OCI-LY3 (cell line): Measurements from ENCODE around the gene KRT3.

Source experiments
- EZH2phosphoT487 ChIP-seq: fragments of 200-600 bp; shearing (Covaris generic); IDR thresholded peaks from 2 replicates; pipeline ENCODE4 v1.6.1; 2018; ENCODE audit warnings: antibody characterized with exemption, mixed run types, low read depth
- TF ChIP-seq, protein P1 (sequence below): fragments of 200-600, 300-600 bp; sonication (generic); IDR thresholded peaks from 2 replicates; pipeline ENCODE4 v1.5.1; 2014; ENCODE audit warnings: antibody characterized with exemption, low read length, low read depth

DNA sequence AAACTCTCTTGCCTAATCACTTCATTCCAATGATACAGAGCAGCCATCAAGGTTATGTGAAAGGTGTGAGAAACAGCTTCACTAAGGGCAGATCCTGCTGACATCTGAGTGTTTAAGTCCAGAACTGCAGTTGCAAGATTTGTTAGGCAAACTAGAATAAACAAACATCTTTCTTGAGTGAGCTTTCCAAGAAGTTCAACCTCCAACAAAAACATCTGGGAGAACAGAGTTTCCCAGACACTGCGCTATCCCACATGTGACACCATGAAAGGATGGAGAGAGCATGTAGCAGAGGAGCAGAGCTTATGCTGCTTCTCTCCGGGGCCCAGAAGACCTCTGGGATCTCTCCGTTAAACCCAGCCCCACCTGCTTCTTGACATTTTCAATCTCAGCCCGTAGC, 24.4 kb downstream of the KRT3 start:
- TF ChIP-seq, protein P1, sequence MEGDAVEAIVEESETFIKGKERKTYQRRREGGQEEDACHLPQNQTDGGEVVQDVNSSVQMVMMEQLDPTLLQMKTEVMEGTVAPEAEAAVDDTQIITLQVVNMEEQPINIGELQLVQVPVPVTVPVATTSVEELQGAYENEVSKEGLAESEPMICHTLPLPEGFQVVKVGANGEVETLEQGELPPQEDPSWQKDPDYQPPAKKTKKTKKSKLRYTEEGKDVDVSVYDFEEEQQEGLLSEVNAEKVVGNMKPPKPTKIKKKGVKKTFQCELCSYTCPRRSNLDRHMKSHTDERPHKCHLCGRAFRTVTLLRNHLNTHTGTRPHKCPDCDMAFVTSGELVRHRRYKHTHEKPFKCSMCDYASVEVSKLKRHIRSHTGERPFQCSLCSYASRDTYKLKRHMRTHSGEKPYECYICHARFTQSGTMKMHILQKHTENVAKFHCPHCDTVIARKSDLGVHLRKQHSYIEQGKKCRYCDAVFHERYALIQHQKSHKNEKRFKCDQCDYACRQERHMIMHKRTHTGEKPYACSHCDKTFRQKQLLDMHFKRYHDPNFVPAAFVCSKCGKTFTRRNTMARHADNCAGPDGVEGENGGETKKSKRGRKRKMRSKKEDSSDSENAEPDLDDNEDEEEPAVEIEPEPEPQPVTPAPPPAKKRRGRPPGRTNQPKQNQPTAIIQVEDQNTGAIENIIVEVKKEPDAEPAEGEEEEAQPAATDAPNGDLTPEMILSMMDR: no peak
- no peak for TF ChIP-seq EZH2phosphoT487
